Measurements from ENCODE around the gene GTF3C1.

GRCh38 chr16:27421961-27422740 is 127.6 kb downstream of the GTF3C1 start:
- TF ChIP-seq CTCF (IDR thresholded peaks at IDR 0.05; ENCODE audit: low read depth, low read length) (no peak), EZH2phosphoT487 (IDR thresholded peaks at IDR 0.05; ENCODE audit: low read depth) (no peak)

Data from OCI-LY3 (cell line).